NCI-H1694 (cell line): ENCODE measurements around the gene FNIP2.

Experiments used
- DNase-seq: peaks from one replicate; lab custom pipeline; 2025; lab: John Stamatoyannopoulos, UW

FNIP2 gene

DNA sequence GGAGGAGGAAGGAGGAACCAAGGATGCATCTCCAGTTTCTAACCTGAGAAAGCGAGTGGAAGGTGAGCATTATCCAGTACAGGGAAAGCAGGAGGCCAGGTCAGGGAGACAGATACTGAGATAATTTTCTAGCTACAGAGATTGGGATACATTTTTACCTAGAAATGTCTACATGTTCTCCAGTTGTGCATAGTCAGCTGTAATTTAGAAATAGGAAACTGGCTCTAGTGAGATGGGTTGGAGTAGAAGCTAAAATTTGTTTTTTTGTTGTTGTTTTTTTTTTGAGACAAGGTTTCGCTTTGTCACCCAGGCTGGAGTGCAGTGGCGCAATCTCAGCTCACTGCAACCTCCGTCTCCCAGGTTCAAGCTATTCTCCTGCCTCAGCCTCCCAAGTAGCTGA is 71.3 kb downstream of the FNIP2 start:
- no peak for DNase-seq

DNA sequence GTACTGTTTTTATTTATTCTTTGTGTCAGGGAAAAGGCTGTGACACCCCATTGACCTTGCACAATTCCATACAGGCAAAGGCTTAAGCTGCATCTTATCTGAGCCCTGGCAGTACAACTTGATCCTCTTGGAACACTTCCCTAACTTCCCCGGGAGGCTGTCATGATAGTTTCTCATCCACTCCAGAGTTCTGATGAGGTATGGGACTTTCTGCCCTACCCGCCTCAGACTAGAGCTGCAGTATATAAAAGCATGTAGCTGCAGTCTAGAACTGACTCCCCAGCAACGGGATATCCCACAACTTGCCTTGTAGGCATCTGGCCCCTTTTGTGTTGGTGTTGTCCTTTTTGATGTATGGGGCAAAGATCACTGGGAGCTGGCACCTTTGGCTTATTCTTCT is 72.7 kb downstream of the FNIP2 start:
- no peak for DNase-seq

DNA sequence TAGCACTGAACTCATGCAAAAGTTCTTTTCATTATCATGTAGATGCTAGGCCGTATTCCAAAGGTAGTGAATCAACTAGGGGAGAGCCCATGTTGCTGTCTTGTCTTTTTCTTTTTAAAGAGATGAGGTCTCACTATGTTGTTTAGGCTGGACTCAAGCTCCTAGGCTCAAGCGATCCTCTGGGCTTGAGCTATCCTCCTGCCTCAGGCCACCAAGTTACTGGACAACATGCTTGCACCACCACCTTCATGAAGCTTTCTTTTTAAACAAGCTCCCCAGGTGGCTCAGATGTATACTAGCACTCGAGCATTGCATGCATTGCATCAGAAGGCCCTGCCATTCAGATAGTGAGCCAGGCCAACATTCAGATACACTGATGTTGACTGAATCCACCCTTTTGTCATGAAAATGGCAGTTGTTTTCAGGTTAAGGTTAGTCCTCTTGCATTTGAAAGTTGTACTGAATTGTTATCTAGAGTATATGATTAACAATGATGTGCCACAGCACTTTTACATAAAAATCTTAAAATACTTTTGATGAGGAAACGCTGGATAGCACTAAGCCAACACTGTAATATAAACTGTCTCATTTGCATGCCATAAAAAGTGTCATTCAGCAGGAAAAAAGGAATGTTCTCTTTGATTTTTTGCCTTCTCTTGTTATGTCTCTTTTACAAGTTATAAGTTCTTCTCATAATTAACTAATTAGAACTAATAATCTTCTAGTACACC is 76.7 kb downstream of the FNIP2 start:
- DNase-seq = no peak

DNA sequence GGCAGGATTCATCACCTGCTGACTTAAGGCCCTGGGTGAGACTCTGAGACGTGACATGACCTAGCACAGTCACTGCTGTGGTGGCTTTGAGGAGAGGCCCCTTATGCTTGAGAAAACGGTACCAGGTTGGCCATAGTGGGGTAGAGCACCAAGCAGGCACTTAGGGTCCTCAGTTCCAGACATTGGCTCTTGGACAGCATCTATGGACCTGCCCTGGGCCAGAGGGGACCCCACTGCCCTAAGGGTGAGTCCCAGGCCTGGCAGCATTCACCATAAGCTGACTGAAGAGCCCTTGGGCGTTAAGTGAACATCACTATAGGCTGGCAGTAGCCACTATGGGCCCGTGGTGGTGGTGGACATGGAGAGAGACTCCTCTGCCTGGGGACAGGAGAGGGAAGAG is 78.7 kb downstream of the FNIP2 start:
- DNase-seq = no peak

DNA sequence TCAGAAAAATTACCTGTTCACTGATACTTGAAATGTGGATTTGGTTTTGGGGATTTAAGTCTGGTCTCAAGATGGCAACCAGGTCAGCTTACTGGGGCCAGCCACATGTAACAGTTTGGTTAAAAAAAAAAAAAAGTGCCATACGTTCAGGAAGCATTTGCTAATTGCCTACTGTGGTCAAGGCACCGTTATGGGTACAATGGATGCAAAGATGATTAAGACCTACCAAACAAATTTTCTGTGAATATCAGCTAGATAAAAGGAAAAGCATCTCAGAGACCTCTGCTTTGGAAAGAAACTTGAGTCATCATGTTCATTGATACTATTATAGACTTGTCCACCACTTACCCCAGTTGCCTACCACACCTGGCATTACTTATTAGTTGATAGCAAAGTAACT is 80.9 kb downstream of the FNIP2 start:
- no peak for DNase-seq

DNA sequence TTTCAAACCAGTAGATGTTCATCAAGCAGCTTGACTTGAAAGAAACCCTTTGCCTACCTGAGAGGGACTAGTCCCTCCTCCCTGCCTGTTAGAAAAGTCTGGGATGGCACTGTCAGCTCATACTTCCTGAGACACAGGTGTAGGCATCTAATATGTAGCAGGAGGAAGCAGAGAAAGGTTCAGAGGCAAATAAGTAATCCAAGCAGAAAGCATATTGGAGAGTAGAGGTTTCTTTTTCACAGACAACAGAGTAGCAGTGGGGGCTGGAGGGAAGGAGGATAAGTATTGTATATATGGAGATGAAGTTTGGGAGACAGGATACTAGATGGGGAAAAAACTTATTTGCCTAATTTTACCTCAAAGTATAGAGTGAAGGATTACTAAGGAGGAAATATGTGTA is 81.5 kb downstream of the FNIP2 start:
- no peak for DNase-seq

DNA sequence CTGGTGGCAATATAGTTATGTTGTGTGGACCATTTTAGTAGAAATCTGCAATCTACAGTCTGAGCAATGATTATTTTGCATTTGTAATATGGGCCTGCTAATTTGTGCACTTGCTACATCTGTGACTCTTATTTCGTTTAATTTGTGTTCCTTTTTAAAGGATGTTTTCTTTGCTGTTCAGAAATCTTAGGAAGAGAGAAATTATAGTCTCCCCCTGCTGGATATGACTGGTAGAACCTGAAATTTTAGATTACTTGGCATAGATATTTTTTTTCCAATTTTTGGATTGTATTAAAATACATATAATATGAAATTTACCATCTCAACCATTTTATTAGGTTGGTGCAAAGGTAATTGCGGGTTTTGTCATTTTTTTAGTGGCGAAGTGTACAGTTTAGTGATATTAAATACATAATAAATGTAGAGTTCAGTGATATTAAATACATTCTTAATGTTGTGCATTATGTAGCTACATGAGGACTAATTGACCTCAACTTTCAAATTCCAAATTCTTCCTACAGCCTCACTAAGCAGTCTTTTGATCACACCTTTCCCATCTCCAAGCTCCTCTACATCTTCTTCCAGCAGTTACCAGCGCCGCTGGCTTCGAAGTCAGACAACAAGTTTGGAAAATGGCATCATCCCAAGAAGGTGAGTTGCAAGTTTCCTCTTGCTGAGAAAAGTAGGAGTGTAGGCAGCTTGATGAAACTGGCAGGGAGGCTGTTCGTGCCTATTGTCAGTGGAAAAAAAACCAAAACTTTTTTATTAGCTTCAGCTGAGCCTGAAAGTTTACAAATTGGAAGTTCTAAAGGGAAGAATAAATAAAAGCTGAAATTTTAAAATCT is 82.2 kb downstream of the FNIP2 start:
- DNase-seq = peak; percentile 18

DNA sequence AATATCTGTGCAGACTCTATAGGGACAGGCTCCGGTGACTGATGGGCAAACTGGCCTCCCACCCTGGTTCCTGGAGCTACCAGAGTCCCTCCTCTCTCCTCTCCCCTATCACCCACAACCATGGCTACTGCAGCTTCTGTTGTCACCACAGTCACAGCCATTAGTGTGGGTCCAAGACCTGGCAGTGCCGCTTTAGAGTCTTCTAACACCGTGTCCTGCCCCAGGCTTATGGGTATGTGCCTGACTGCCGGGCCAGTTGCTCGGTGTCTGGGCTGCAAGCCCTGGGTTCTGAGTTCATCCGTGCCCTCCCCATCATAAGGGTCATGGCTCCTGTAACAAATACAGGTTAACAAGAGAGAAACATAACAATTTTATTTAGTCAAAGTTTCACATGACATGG is 85.4 kb downstream of the FNIP2 start:
- DNase-seq = no peak

DNA sequence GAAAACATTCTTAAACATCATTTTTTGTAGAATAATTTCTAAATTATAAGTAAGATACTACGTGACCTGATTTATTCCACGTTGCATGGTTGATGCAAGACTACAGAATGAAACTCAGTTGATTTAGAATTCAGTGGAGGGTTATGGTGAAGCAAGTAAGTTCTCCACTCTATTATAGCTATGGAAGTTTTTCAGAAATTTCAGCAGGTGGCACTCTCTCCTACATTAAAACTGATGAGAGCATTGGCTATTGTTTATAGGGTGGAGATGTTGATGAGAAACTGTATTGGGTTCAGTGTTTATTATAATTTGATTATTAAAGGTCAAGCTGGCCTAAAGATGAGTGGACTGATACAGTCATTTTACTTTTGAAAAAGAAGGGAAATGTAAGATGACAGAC is 88.0 kb downstream of the FNIP2 start:
- peak; percentile 21 for DNase-seq

DNA sequence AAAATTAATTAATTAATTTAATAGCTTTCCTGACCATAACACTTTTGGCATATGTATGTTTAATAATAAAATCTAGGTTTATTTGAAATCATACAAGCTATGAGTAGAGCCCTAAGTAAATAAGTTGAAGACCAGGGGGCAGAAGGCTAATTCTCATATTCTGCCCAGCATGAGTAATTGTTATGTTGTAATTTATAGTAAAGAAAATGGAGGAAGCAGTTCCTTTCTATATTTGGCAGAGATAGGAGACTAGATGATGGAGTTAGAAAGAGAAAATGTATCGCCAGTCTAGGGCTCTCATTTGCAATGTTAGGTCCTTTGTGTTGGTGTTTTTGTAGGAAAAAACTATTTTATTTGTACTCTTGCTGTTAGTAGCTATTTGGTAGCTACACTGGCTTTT is 89.1 kb downstream of the FNIP2 start:
- DNase-seq = no peak

DNA sequence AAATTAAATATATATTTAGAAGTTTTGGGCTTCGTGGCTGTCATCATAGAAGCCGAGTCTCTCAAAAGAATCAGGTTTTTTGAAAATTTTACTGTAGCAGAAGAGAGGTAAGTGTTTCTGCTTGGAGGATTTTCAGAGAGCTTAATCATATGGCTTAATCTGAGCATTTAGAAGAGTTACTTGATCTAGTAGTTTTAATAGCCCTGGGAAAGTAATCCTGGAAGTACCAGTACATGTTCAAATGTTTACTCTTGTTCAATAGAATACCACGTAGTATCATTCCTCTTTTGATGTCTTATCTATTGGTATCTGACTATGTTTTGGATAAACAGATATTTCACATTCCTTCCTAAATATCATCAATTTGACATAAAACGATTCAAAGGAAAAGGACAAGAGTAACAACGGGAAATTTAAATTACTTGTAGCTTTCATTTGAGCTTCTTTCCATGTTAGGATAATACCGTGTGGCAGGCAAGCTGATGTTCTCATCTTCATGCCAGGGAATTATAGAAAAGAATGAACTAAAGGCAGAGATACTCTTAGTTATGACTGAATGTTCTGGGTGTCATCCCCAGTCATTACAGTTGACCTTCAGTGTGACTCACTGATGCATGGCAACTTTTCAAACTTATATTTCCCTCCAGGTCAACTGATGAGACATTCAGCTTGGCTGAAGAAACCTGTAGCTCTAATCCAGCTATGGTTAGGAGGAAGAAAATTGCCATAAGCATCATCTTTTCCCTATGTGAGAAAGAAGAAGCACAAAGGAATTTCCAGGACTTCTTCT is 89.8 kb downstream of the FNIP2 start:
- no peak for DNase-seq

DNA sequence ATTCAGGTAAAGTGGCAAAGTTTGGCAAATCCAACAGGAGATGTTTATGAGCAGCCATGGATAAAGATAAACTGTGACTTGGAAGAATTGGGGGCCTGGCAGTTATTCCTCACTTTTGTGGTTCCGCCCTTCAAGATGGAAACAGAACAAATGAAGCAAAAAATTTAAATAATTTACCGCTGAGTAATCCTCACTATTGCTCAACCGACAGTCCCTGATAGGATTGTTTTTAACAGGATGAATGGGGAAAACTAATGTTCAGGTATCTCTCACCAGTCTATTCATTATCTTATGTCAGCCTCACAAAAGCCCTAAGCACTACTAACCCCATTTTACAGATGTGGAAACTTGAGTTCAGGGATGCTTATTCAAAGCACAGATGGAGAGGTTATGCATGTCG is 90.8 kb downstream of the FNIP2 start:
- no peak for DNase-seq

DNA sequence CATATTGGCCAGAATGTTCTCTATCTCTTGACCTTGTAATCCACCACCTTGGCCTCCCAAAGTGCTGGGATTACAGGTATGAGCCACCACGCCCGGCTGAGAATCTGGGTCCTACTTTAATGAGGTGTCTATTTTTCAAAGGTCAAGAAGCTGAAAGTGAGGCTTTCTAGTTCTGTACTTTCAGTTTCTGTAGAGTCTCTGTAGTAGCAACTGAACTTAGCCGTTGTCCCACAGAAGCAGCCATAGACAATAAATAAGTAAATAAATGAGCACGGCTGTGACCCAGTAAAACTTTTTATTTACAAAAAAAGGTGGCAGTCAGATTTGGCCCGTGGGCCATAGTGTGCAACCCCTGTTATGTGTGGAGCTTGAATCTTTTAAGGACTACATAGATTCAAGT is 92.0 kb downstream of the FNIP2 start:
- DNase-seq = no peak

DNA sequence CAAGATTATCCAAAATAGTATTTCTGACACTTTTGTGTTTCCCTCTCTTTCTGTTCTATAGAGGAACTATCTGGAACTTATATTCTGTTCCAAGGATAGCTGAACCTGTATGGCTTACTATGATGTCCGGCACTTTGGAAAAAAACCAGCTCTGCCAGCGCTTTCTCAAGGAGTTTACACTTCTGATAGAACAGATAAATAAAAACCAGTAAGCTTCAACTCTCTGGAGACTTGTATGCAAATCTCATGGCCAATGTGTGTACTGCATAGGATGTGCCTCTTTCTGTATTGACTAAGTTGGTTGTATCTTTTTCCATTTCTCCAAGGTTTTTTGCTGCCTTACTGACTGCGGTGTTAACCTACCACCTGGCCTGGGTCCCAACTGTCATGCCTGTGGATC is 92.5 kb downstream of the FNIP2 start:
- DNase-seq = no peak

DNA sequence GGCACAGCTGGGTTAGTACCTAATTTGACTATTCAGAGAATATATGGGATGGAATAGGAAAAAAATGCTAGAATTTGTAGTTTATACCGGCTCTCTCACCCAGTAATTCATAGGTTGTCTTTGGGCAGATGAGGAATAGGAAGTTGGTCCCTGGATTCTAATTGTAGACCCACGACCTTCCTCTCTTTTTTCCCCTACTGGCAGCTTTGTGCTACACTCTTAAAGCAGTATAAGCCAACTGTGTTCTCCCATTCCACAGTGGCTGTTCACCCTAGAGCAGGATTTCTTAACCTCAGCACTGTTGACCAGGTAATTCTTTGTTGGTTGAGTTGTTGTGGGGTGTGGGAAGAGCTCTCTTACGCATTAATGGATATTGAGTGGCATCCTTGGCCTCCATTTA is 92.9 kb downstream of the FNIP2 start:
- no peak for DNase-seq

DNA sequence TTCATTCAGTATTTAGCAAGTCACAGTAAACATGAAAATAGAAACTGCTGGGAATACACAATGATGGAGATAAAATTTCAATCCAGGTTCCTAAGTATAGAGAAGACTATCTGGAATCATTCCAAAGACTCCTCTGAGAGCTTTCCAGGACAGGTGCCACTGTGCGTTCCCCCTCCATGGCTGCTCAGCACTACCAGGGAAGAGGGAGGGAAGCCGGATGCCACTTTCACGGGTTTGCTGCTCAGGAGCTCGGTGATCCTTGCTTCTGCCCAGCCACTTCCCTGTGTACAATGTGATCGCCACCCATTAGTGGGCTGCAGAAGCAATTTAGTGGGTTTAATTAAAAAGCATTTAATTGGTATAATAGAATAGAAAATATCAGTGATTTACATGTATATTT is 94.5 kb downstream of the FNIP2 start:
- no peak for DNase-seq

DNA sequence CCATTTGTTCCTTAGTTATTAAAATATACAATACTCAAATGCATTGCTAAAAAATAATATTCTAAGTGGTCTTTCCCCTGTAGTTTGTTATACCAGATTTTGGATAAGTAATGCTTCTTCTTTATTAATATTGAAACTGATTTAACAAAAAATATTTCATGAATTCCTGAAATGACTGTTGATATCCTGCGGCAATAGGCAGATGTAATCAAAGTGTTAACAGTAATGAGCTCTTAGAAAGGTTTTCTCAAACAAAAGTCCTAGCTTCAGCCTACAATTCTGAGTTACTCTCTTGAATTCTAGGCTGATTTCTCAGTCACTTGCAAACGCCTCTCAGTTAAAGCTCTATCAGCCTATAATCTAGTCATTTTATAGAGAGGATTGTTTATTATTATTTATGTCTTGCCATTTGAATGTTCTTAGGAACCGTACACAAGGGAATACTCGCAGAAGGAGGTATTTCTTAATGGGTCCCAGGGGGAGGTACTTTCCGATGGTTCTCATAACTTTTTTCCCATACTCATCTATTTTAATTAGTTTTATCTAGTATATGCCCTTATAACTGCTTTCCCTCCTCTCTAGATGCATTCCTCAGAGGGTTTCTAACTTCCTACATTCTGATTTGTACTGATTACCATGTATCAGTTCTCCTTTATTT is 96.8 kb downstream of the FNIP2 start:
- DNase-seq = no peak

DNA sequence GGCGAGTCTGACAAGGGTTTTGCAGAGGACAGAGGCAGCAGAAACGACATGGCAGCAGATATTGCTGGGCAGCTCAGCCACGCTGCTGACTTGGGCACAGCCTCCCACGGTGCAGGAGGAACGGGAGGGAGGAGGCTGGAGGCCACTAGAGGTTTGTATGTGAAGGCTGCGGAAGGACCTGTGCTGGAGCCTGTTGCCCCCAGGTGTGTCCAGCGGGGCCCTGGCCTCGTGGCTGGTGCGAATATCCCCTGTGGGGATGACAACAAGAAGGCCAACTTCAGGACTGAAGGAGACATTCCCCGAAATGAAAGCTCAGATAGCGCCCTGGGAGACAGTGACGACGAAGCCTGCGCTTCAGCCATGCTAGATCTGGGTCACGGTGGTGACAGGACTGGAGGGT is 100.2 kb downstream of the FNIP2 start:
- no peak for DNase-seq

DNA sequence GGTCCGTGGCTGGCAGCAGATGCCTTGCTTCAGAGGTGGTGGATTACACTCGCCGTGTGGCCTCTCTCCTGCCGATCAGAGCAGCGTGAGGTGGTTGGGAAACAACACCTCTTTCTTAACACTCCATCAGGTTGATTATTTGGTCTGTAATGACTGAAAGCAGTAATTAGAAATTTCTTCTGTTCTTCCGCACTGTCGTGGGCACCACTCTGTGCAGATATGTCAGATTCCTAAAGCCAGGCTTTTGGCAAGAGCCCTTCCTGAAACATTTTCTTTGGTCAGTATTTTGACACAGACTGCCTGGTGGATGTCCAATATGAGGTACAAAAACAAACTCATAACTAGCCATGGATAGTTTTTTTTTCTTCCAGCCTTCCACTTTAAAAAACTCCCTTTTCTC is 100.9 kb downstream of the FNIP2 start:
- no peak for DNase-seq

DNA sequence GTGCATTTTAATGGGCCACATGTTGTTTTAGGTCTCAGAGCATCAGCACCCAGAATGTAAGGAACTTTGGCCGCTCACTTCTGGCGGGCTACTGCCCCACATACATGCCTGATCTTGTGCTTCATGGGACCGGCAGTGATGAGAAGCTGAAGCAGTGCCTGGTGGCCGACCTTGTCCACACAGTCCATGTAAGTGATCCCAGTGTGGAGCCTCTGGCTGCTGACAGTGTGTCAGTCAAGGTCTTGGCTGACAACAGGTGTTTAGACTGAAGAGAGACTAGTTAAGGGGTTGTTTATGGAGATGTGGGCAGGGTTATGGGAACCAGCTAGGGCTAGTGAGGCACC is 101.4 kb downstream of the FNIP2 start:
- no peak for DNase-seq

DNA sequence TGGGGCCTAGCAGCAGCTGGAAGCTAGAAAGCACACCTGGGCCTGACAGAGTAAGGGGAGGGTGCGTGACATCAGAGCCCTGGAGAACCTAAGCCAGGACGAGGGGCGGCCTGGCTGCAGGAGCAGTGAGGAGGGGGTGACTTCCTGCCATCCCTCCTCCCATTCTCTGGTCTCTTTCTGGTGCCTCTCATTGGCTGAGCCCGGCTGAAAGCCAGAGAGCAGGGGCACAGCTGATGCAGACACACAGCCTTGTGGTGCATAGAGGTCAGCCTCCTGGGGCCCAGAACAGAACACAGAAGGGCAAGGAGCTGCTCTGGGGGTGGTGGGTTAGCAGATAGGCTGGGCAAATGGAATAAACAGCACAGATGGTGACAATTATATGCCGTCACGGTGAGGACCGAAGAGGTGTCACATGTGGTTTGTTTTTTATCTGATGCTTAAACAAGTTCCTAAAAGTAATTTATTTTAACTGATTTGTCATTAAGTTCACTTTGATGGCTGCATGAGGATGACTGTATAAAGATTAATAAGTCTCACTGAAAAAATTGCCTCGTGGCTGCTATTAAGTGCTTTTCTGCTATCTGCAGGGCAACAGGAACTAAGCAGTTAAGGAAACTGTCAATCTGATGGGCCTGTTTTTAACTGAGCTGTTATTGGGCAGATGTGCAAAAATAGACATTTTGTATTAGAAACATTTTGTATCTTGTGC is 102.0 kb downstream of the FNIP2 start:
- DNase-seq = peak; percentile 31

DNA sequence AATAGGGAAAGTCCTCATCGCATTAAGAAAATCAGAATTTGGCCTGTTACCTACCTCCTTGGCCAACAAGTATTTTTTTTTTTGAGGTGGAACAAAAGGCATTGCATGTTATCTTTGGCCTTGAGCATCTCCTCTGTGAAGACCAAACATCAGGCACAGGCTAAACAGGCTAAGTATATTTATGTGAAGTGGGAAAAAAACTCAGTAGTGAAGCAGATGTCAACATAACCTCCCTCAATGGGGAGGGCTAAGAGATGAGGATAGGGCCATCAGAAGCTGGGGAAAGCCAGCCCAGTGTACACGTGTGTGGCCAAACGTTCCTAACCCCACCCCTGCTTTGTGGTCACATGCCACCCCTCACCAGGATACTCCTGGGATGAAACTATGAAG is 102.5 kb downstream of the FNIP2 start:
- DNase-seq = no peak
